Activated naive CD4-positive, alpha-beta T cell treated with anti-CD3 and anti-CD28 coated beads, Interleukin-2, amount 50 U/mL, for 72 hours (primary cell): ENCODE results near the gene RP9. TPM values are rescaled to one million over a fixed set of nuclear protein-coding genes. Genes with fewer than 3 reads are reported as not detected.
A peak's percentile ranks its signal among the peaks of the same experiment; 100 is the strongest.
"Not testable (repeated sequence)": the region's sequence is repeated elsewhere in the genome, so short reads cannot be mapped to it uniquely, and the experiment has no call there.

Source experiments
- ATAC-seq, 2 donors: fragments of 150-1000 bp; cut with Tn5 transposase; 2 replicates each; pipeline ENCODE4 v1.10.0; 2021; ENCODE audit warnings: mild to moderate bottlenecking in 2 of 2, moderate library complexity in 2 of 2
- DNase-seq, 2 donors: peaks; one replicate each; pipeline ENCODE4 v3.0.0; 2021 to 2022; ENCODE audit warnings: low spot score in 2 of 2
- H3K27ac Mint-ChIP-seq, 2 donors: one replicate each; pipeline ENCODE4 v1.8.0; 2022; ENCODE audit warnings: mild to moderate bottlenecking in 2 of 2, mixed read lengths in 2 of 2
- H3K36me3 Mint-ChIP-seq, 2 donors: one replicate each; pipeline ENCODE4 v1.8.0; 2022; ENCODE audit warnings: mixed read lengths in 2 of 2
- H3K9me3 Mint-ChIP-seq, 2 donors: one replicate each; pipeline ENCODE4 v1.8.0; 2022; ENCODE audit warnings: mixed read lengths in 2 of 2
- total RNA-seq, 2 donors: library from RNA; stranded (reverse); gene quantifications; one replicate each; pipeline ENCODE4 v1.2.3, GENCODE V29; 2022

The RP9 gene
- total RNA-seq, 2 donors from 2014 or later, result 7.6 to 12.1 TPM

GRCh38 chr7:33114976-33115375, 5.8 kb upstream of the RP9 start:
- no peak overlapping the region for H3K27ac Mint-ChIP-seq
- peaks cover 4 to 5% of the 10 kb centered on the region in 2 donors for H3K9me3 Mint-ChIP-seq
- H3K36me3 Mint-ChIP-seq, result peaks cover 6 to 7% of the 10 kb centered on the region in 2 donors
- ATAC-seq (no peak), DNase-seq (no peak)

DNA sequence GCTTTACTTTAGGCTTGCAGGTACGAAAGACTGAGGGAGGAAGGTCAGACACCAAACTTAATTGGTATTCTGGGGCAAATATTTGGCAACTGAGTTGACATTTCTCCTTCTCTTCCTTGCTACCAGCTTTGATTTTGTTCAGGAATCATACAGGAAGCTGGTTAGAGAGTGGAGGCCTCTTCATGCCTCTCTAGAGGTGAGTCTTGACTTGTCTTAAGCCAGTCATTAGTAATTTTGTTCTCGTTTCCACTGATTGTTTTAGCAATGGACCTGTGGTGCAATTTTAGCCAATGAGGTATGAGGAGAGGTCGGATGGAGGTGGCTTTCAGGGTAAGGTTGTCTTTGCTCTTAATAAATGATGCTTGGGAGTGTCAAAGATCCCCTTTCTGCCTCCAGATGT, 2.4 kb upstream of the RP9 start:
- H3K27ac Mint-ChIP-seq, result no peak overlapping the region
- no peaks in the 10 kb centered on the region for H3K9me3 Mint-ChIP-seq

GRCh38 chr7:33109758-33110238, 594 bp upstream of the RP9 start:
- ATAC-seq (peak in 1 of 2 donors; percentile 25), DNase-seq (no peak)
- Mint-ChIP-seq H3K27ac (no peak overlapping the region), H3K36me3 (no peaks in the 10 kb centered on the region), H3K9me3 (no peaks in the 10 kb centered on the region)

More for the DNA sequence above, 2.4 kb upstream of the RP9 start:
- ATAC-seq (no peak), DNase-seq (no peak)
- no peaks in the 10 kb centered on the region for H3K36me3 Mint-ChIP-seq

DNA sequence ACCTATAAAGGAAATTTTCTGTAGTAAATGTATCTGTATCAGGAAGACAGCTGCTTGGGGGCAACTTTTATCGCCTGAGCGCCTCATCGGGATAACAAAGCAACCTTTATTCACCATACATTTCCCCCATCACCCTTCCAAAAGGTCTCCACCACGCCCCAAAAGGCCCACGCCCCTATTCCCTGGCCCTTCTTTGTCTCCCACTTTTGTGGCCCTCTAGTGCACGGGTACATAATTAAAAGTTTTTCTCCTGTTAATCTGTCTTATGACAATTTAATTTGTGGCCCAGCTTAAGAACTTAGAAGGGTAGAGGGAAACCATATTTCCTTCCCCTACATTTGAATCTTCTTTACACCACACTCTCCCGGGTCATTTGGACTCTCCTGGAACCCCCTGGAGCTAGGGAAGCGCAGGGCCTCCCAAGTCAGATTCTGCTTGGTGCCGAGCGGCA, 625 bp downstream of the RP9 start:
- DNase-seq (peak in 1 of 2 donors; percentile 26), ATAC-seq (peak; percentile 20 to 21)
- H3K9me3 Mint-ChIP-seq, result no peaks in the 10 kb centered on the region
- peak overlapping the region; percentile 50 to 89 for H3K27ac Mint-ChIP-seq
- H3K36me3 Mint-ChIP-seq, result no peaks in the 10 kb centered on the region

DNA sequence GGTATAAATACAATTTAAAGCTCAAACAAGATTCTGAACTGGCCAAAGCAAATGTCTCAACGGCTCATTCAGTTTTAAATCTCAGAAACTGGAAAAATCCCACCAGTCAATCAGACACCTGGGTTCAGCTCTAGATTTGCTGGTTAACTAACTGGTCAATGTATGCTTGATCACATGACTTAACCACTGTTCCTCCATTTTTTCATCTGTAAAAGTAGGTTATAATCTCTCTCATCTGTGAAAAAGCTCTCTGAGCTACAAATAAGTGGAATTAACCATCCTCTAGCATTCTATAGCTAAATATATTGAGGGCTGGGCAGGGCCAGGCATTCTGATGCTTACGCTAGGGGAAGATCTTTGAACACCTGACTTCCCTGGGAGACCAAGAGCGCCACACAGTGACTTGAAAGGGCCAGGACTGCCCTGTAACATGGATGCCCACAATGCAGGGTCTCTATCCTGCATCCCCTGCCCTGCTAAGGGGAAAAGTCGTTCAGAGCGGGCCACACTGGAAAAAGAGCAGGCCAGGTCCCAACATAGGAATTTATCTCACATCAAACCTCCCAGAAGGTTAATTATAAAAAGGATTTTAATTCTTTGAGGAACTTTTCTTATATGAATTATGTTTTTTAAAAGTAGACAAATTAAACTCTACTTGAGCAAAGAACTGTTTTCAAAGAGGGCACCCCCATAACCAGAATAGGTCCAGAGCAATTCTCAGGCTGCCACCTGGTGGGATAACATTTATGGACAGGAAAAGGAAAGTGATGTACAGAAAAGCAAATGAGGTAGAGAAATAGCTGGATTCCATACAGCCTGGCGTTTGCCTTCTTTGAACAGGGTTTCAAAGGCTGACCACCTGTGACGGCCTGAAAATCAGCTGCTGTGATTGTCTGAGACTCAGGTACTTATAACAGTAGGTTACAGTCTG, 1.8 kb downstream of the RP9 start:
- H3K9me3 Mint-ChIP-seq, result no peaks in the 10 kb centered on the region
- H3K27ac Mint-ChIP-seq, result peak overlapping the region in 1 of 2 donors; percentile 86
- H3K36me3 Mint-ChIP-seq, result no peaks in the 10 kb centered on the region
- DNase-seq (peak in 1 of 2 donors; percentile 46), ATAC-seq (peak; percentile 23 to 29)

DNA sequence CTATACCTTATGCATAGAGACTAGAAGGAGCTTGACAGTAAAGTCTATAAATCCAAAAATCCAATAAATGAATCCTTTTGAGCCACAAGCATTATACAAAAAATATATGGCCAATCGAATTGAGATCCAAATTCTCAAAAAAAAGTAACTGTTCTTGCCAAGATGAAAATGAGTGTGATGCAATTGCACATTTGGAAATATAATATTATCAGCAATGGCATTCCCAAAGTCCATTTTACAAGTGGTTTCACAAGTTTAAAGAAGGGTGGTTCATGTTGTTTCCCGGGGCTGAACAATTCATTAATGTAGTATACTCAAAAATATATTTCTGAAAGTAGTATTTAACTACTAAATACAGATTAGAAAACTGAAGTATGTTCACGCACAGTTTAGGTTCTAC, 7.3 kb downstream of the RP9 start:
- H3K36me3 Mint-ChIP-seq, result peaks cover 0 to 5% of the 10 kb centered on the region in 2 donors
- DNase-seq (no peak), ATAC-seq (no peak)
- H3K27ac Mint-ChIP-seq, result no peak overlapping the region
- H3K9me3 Mint-ChIP-seq, result no peaks in the 10 kb centered on the region

DNA sequence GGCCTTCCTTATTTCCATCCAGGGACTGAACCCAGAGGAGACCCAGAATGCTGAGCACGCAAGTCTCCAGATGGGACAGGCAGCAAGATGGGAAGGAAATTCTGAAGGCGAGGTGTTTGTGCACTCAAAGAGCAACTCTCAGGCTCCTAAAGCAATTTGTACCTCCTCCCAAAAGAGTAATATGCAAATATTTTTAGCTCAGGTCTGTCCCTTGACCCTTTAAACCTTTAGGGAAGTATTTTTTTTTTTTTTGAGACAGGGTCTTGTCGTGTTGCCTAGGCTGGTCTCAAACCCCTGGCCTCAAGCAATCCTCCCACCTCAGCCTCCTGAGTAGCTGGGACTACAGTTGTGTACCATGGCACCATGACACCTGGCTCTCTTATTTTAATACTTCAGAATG, 8.4 kb downstream of the RP9 start:
- no peak overlapping the region for H3K27ac Mint-ChIP-seq
- DNase-seq (no peak), ATAC-seq (no peak)
- H3K36me3 Mint-ChIP-seq, result peaks cover 0 to 6% of the 10 kb centered on the region in 2 donors
- H3K9me3 Mint-ChIP-seq, result no peaks in the 10 kb centered on the region

DNA sequence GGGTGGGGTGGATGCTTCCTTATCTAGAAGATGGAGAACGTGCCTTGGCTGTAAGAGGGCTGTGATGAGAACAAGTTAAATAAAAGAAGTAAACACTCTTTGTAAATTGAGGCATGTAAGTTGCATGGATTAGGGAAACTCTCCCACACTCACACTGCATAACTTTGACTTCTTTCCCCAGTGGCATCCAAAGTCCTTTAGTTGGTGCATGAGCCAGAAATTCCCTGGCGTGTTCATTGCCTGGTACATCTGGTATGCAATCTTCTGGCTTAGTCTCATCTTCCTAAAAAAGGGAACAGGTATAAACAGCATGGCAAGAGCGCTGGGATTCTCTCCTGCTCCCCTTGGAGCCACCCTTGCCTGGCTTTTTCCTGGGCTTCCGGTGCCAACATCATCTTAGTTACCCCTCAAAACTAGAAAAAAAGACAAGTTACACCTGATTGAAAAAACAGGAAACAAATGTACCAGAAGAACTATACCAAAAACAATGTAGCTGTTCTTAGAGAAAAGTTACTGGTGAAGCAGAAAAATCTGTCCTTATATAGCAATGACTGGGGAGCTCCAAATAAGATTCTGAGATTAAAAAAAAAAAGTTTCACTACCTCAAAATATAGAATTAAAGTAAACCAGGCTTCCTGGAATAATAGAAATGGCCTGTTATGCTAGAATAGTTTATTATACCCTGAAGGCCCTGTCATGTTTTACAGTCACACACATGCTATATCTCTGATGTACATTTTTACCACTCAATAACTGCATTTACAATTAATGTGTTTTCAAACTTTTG, 9.9 kb downstream of the RP9 start:
- ATAC-seq (no peak), DNase-seq (no peak)
- Mint-ChIP-seq H3K9me3 (no peaks in the 10 kb centered on the region), H3K36me3 (peaks cover 0 to 6% of the 10 kb centered on the region in 2 donors), H3K27ac (peak overlapping the region in 1 of 2 donors; percentile 34)

DNA sequence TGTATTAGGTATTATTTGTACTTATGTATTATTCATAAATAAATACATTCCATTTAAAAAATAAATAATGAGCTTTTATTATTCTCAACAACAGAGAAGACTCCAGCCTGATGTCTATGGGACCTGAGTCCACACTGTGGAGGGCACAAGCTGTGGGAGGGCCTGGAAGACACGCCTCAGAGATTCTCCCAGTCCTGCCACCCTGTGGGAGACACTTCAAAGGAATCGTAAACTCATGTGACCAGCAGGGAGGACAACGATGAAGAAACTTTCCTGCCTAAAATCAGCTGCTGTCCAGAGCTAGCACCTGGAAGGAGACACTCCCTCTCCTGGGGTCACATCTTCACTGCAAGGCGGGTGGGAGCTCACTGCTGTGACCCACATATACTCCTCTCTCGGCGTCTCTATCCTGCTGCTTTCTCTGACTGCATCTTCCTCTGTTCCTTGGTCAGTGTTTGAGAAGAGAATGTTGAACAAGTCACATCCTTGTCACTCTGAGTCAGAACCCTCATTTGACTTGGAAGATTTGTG, 14.4 kb downstream of the RP9 start:
- ATAC-seq, DNase-seq, H3K27ac Mint-ChIP-seq, H3K9me3 Mint-ChIP-seq, H3K36me3 Mint-ChIP-seq: not testable (repeated sequence)

DNA sequence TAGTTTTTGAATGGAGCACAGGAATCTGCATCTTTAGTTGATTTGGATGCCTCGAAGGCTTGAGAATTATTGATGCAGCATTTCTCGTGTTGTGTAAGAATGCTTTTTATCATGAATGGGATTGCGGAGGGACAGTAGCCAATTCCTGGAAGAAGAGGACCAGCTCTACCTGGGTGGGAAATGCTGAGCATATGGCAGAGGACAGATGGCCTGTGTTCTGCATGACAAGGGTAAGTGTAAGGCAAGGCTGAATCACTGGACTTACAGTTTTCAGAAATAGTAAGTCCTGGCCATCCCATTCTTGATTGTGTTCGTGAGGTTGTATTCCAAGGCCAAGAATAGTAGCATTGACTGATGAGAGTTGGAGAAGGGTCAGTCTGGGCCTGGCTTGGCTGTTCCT, 15.9 kb downstream of the RP9 start:
- peaks cover 0 to 6% of the 10 kb centered on the region in 2 donors for H3K36me3 Mint-ChIP-seq
- no peak for DNase-seq
- H3K27ac Mint-ChIP-seq, result peak overlapping the region; percentile 18 to 19
- no peaks in the 10 kb centered on the region for H3K9me3 Mint-ChIP-seq
- ATAC-seq, result no peak

- no peaks in the 10 kb centered on the region for H3K36me3 Mint-ChIP-seq
- DNase-seq (no peak), ATAC-seq (no peak)
- no peaks in the 10 kb centered on the region for H3K9me3 Mint-ChIP-seq
- peak overlapping the region in 1 of 2 donors; percentile 37 for H3K27ac Mint-ChIP-seq
Observed at GRCh38 chr7:33091641-33092191, 17.5 kb downstream of the RP9 start.

- Mint-ChIP-seq H3K36me3 (no peaks in the 10 kb centered on the region), H3K9me3 (peaks cover 0 to under 1% of the 10 kb centered on the region in 2 donors), H3K27ac (no peak overlapping the region)
- no peak for ATAC-seq
- DNase-seq, result no peak
Observed at GRCh38 chr7:33091111-33091531, 18.1 kb downstream of the RP9 start.

DNA sequence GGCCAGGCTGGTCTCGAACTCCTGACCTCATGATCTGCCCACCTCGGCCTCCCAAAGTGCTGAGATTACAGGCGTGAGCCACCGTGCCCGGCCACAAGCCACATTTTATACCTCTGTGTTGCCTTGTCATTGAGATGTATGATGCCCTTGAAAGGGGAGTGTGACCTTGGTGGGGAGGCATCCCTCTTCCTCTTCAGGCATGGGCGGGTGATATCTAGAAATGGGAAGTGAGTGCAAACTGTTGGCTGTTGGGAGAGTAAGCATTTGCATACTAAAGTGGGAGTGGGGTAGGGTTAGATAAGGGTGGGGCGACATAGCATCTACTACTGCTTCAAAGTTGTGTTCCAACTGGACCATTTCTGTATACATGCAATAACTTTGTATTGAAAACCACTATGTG, 20.1 kb downstream of the RP9 start:
- ATAC-seq, result no peak
- H3K9me3 Mint-ChIP-seq, result peaks cover 0 to 3% of the 10 kb centered on the region in 2 donors
- H3K36me3 Mint-ChIP-seq, result no peaks in the 10 kb centered on the region
- H3K27ac Mint-ChIP-seq, result no peak overlapping the region
- DNase-seq, result no peak

DNA sequence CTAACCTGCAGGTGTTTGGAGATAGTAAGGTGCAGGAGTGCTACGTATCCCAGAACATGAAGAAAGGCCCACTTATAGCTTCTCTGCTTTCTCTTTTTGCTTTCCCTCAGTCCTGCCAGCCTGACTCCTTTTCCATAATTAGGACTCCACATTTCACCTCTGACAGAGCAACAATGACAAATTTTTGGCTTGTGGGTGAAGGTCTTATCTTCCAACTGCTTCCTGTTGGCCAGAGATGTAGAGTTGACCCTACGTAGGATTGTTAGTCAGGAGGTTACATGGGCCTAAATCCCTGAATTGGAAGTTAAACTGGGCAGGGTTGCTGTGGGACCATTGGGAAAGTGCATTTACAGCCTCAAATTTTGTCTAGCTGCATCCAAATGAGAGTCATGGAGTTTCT, 21.3 kb downstream of the RP9 start:
- no peak for ATAC-seq
- no peak overlapping the region for H3K27ac Mint-ChIP-seq

GRCh38 chr7:33087356-33087755, 21.8 kb downstream of the RP9 start:
- Mint-ChIP-seq H3K9me3 (peaks cover 0 to 3% of the 10 kb centered on the region in 2 donors), H3K36me3 (no peaks in the 10 kb centered on the region), H3K27ac (no peak overlapping the region)
- DNase-seq, result no peak
- ATAC-seq, result no peak

More for the DNA sequence above, 21.3 kb downstream of the RP9 start:
- no peaks in the 10 kb centered on the region for H3K36me3 Mint-ChIP-seq
- DNase-seq, result no peak
- peaks cover 0 to 3% of the 10 kb centered on the region in 2 donors for H3K9me3 Mint-ChIP-seq
